ENCODE measurements around the gene MXD1. TPM values are rescaled to one million over a fixed set of nuclear protein-coding genes. Genes with fewer than 3 reads are reported as not detected.

Gene MXD1
- polyA plus RNA-seq, 3 donors: 83.1 to 247 (median 112) TPM

DNA sequence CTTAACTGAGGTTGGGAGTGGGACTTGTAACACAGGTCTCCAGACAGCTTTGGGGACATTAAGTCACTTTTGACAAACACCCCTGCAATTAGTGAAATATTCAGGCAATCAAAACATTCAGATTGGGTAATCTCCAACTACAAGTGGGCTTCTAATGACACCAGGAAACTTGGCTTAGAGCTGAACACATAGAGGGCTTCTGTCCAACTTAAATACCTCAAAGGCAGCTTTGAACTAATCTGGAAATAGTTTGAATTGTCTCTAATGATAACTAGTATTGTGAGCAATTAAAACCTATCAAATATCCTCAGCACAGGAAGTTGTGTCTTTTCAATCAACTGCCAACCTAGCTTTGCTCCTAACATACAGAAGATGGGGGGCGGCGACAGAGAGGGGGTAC is 51.6 kb downstream of the MXD1 start:
- TF ChIP-seq, protein P1, sequence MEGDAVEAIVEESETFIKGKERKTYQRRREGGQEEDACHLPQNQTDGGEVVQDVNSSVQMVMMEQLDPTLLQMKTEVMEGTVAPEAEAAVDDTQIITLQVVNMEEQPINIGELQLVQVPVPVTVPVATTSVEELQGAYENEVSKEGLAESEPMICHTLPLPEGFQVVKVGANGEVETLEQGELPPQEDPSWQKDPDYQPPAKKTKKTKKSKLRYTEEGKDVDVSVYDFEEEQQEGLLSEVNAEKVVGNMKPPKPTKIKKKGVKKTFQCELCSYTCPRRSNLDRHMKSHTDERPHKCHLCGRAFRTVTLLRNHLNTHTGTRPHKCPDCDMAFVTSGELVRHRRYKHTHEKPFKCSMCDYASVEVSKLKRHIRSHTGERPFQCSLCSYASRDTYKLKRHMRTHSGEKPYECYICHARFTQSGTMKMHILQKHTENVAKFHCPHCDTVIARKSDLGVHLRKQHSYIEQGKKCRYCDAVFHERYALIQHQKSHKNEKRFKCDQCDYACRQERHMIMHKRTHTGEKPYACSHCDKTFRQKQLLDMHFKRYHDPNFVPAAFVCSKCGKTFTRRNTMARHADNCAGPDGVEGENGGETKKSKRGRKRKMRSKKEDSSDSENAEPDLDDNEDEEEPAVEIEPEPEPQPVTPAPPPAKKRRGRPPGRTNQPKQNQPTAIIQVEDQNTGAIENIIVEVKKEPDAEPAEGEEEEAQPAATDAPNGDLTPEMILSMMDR (IDR thresholded peaks at IDR 0.05): no peak
- Histone ChIP-seq H3K27ac (ENCODE audit: low read depth in 1 of 2, low read length in 2 of 2) (no peak overlapping the region), H3K9ac (ENCODE audit: insufficient read depth, low read length, poor library complexity, severe bottlenecking) (no peak overlapping the region), H3K4me2 (replicated peaks; ENCODE audit: extremely low read depth, low read length, poor library complexity, severe bottlenecking) (no peak overlapping the region), H3K79me2 (ENCODE audit: insufficient read depth, low read length) (no peaks in the 10 kb centered on the region), H3K4me3 (replicated peaks in 1 of 3; ENCODE audit: low read depth in 2 of 3, low read length in 3 of 3) (no peak overlapping the region), H2AFZ (ENCODE audit: insufficient read depth, low read depth, low read length, poor library complexity, severe bottlenecking) (no peak overlapping the region), H3K4me1 (ENCODE audit: control insufficient read depth in 1 of 2, insufficient read depth in 2 of 2, low read length in 2 of 2) (peaks cover 0 to 4% of the 10 kb centered on the region in 2 donors), H4K20me1 (ENCODE audit: insufficient read depth, low read length) (no peaks in the 10 kb centered on the region), H3K9me3 (replicated peaks in 1 of 2; ENCODE audit: control insufficient read depth in 1 of 2, insufficient read depth in 1 of 2, low read length in 2 of 2) (no peaks in the 10 kb centered on the region), H3K27me3 (ENCODE audit: control insufficient read depth in 2 of 2, insufficient read depth in 2 of 2, low read length in 2 of 2) (no peaks in the 10 kb centered on the region), H3K36me3 (replicated peaks in 1 of 2; ENCODE audit: control insufficient read depth in 1 of 2, insufficient read depth in 2 of 2, low read length in 2 of 2) (no peaks in the 10 kb centered on the region)
- peaks cover 0 to 3% of the 10 kb centered on the region in 2 donors for H3K36me3 Mint-ChIP-seq
- H3K4me3 Mint-ChIP-seq: no peak overlapping the region
- no peak for DNase-seq
- no peaks in the 10 kb centered on the region for H3K9me3 Mint-ChIP-seq
- peaks cover 6% of the 10 kb centered on the region for H3K4me1 Mint-ChIP-seq
- no CpG with 5 or more reads among the region's 2 CpGs for WGBS (ENCODE audit: insufficient coverage)
- no peak overlapping the region for H3K27ac Mint-ChIP-seq
- intact Hi-C loops (cut with micrococcal nuclease): no loop called here
- peaks cover 0 to 8% (median 4%) of the 10 kb centered on the region in 3 donors for H3K27me3 Mint-ChIP-seq (ENCODE audit: low read depth in 3 of 3)

DNA sequence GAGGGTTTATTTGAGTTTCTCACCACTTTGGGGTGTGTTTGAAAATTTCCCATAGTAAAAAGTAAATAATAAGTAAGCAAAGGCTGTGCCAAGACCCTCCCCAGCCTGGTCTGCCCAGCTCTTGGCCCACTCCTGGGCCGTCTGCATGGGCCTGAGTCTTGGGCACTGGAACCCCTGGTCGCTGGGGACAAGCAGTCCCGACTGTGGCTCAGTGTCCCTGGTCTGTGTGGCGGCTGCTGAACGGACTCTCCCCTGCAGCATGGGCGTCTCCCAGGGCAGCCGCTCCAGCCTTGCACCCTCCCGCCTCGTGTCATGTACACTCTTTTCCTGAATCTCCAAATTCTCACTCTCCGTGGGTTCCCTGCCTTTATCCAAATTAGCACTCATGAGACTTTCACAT is 53.7 kb downstream of the MXD1 start:
- intact Hi-C loops (cut with micrococcal nuclease): no loop called here
- H4K20me1 ChIP-seq (ENCODE audit: insufficient read depth, low read length): no peaks in the 10 kb centered on the region
- WGBS (ENCODE audit: insufficient coverage): 91% methylated on average over 10 of the region's 10 CpGs
- peaks cover 0 to 3% of the 10 kb centered on the region in 2 donors for H3K36me3 Mint-ChIP-seq
- H3K27ac Mint-ChIP-seq: no peak overlapping the region
- no peaks in the 10 kb centered on the region for H3K27me3 ChIP-seq (ENCODE audit: control insufficient read depth in 2 of 2, insufficient read depth in 2 of 2, low read length in 2 of 2)
- peaks cover 7% of the 10 kb centered on the region for H3K4me1 Mint-ChIP-seq
- TF ChIP-seq, protein P1 (IDR thresholded peaks at IDR 0.05): no peak
- no peaks in the 10 kb centered on the region for H3K9me3 Mint-ChIP-seq
- no peak overlapping the region for H3K4me3 ChIP-seq (replicated peaks in 1 of 3; ENCODE audit: low read depth in 2 of 3, low read length in 3 of 3)
- no peak overlapping the region for H3K27ac ChIP-seq (ENCODE audit: low read depth in 1 of 2, low read length in 2 of 2)
- H3K4me1 ChIP-seq (ENCODE audit: control insufficient read depth in 1 of 2, insufficient read depth in 2 of 2, low read length in 2 of 2): peaks cover 0 to 4% of the 10 kb centered on the region in 2 donors
- H3K9me3 ChIP-seq (replicated peaks in 1 of 2; ENCODE audit: control insufficient read depth in 1 of 2, insufficient read depth in 1 of 2, low read length in 2 of 2): no peaks in the 10 kb centered on the region
- H3K79me2 ChIP-seq (ENCODE audit: insufficient read depth, low read length): no peaks in the 10 kb centered on the region
- DNase-seq: no peak
- H2AFZ ChIP-seq (ENCODE audit: insufficient read depth, low read depth, low read length, poor library complexity, severe bottlenecking): no peak overlapping the region
- no peak overlapping the region for H3K4me3 Mint-ChIP-seq
- peaks cover 1 to 5% (median 4%) of the 10 kb centered on the region in 3 donors for H3K27me3 Mint-ChIP-seq (ENCODE audit: low read depth in 3 of 3)
- H3K4me2 ChIP-seq (replicated peaks; ENCODE audit: extremely low read depth, low read length, poor library complexity, severe bottlenecking): no peak overlapping the region
- no peaks in the 10 kb centered on the region for H3K36me3 ChIP-seq (replicated peaks in 1 of 2; ENCODE audit: control insufficient read depth in 1 of 2, insufficient read depth in 2 of 2, low read length in 2 of 2)
- no peak overlapping the region for H3K9ac ChIP-seq (ENCODE audit: insufficient read depth, low read length, poor library complexity, severe bottlenecking)

All from CD14-positive monocyte (primary cell).